ENCODE measurements around the gene ACP7.

Gene ACP7

DNA sequence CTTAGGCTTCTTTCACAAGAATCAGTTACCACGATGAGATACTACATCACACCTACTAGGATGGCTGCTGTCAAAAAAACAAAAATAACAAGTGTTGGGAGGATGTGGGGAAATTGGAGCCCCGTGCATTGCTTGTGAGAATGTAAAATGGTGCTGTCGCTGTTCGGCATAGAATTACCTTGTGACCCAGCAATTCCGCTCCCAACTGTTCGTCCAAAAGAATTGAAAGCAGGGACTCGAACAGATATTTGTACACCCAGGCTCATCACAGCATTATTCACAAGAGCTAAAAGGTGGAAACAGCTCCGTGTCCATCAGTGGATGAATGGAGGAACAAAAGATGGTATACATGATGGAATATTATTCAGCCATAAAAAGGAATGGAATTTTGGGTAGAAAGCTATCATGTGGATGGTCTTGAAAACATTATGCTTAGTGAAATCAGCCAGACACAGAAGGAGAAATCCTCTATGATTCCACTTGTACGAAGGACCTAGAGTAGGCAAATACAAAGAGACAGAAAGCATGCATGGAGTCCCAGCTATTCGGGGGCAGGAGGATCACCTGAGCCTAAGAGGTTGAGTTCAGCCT lies 64.9 kb downstream of the ACP7 start:
- no peak for DNase-seq (ENCODE audit: low spot score)

DNA sequence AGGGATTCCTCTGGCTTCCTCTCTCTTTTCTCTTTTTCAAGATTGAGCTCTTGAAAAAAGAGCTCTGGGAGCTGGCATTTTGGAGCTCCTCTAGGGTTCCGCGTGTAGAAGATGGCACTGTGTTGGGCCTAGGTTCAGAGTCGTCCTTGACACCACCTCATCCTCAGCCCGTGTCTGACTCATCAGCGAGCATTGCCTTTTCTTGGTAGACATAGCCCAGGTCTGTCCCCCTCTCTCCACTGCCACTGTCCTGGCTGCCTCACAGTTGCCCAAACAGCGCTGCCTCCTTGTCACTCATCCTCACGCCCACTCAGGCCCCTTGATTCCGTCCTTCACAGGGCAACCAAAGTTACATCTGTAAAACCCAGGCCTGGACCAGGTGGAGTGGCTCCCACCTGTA lies 66.1 kb downstream of the ACP7 start:
- no peak for DNase-seq (ENCODE audit: low spot score)

DNA sequence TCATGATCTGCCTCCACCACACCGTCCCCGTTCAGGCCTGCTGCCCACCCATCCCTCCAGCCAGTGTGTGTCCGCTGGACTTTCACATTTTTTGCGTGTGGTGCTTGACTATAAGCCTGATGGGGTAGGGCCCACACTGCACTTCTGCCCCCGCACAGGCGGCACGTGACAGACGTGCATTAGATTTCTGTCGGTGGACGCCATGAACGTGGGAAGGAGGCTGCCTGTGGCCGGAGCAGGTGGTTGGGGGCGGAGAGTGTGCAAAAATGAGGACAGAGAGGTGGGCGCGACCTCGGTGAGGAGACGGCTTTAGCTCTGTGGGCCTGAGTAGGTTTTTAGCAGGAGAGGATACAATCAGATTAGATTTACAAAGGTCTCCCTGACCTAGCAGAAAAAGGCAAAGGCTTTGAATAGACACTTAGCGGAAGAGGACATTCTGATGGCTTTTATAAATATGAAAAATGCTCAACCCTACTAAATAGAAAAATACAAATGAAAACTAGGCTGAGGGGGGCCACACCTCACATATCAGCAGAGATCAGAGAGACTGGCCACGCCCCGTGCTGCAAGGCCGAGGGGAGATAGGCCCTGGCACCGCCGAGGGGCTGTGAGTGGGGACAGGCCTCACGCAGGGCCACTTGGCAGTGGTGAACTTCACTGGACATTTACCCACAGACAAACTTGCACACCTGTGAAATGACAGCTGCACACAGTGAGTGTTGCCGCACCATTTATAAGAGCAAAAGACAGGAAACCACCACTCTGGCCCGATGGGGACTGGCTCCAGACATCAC lies 66.8 kb downstream of the ACP7 start:
- DNase-seq (ENCODE audit: low spot score) = no peak

DNA sequence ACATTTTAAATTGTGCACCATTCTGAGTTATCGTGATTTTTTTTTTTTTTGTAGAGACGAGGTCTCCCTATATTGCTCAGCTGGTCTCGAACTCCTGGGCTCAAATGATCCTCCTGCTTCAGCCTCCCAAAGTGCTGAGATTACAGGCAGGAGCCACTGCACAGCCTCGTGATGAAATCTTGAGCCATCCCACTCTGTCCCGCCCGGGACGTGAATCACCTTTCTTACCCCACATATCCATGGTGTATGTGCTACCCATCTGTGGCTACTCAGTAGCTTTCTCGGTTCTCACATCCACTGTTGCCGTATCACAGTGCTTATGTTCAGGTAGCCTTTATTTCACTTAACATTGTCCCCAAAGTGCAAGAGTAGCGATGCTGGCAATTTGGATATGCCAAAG lies 67.9 kb downstream of the ACP7 start:
- no peak for DNase-seq (ENCODE audit: low spot score)

DNA sequence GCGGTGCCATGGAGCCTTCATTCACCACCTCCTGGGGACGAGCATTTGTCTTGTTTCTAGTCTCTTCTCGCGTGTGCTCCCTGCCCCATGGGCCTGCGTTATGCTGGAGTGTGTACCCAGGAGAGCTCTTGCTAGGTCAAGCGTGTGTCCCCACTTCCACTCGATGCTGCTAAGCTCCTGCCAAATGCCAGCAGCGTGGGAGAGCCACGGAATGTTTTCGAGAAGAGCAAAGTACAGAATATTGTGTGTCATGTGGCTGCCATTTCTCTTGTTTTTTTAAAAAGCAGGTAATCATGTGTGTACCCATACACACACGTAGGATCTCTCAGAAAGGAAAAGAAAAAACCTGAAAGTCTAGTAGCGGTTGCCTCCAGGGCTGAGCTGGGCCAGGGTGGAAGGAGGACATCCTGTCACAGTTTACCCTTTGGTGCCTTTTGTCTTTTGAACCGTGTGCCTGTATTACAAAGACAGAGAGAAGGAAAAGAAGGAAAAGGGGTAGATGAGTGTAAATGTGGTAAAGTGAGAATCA lies 70.0 kb downstream of the ACP7 start:
- no peak for DNase-seq (ENCODE audit: low spot score)

DNA sequence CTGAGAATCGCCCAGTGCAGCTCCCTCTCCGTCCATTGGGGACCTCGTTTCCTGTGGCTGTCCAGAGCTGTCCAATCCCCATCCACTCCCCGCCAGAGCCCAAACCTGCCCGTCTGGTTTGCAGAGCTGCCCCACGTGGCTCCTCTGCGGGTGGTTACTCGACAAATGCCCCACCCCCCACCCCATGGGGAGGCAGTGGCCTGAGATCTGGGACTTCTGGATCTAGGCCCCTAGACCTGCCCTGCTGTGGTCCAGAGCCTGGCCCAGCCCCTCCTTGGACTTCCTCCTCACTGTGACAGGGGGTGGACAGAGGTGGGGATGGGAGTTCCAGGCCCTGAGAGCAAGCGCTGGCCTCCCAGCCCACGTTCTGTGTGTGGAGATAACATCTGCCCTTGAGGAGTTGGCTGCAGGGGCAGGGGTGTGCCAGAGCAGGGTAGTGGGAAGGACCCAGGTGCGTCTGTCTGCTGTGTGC lies 70.5 kb downstream of the ACP7 start:
- no peak for DNase-seq (ENCODE audit: low spot score)

DNA sequence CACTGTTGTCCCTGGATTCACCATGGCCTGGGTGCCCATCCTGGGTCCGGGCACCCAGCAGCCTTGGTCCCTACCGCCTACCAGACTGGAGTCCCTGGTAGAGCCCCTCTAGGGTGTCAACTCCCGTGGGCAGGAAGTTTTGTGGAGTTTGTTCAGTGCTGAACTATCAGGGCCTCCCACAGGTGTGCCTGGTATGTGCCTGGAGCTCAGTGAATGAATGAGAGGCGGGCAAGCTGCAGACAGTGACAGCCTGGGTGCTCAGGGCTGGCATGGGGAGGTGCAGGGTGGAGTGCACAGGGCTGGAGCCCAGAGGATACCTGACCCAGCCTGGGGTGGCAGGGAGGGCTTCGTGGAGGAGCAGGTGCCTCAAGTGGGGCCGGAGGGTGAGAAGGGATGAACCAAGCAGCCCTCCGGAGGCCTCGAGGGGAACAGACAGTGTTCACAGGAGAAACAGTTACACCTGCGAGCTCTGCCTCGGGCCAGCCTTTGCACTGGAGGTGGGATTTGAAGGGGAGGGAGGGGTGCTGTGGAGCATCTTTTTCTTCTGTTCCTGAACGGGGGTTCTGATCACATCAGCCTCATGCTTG lies 71.0 kb downstream of the ACP7 start:
- no peak for DNase-seq (ENCODE audit: low spot score)

DNA sequence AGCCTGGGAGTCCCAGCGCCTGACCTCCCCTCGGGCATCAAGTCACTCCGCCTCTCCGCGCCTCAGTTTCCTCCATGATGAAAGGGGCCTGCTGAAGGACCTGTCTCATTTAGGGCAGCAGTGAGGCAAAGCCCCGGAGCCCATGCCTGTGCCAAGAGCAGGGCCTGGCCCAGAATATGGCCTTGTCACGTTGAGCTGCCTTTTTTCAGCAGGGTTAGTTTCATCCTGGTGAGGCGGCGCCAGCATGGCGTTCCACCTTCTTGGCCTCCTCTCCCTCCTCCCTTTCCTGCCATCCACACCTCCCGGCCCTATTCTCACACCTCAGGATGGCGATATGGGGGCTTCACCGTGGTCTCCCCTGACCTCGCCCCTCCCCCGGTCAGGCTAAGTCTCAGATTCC lies 71.6 kb downstream of the ACP7 start:
- no peak for DNase-seq (ENCODE audit: low spot score)

DNA sequence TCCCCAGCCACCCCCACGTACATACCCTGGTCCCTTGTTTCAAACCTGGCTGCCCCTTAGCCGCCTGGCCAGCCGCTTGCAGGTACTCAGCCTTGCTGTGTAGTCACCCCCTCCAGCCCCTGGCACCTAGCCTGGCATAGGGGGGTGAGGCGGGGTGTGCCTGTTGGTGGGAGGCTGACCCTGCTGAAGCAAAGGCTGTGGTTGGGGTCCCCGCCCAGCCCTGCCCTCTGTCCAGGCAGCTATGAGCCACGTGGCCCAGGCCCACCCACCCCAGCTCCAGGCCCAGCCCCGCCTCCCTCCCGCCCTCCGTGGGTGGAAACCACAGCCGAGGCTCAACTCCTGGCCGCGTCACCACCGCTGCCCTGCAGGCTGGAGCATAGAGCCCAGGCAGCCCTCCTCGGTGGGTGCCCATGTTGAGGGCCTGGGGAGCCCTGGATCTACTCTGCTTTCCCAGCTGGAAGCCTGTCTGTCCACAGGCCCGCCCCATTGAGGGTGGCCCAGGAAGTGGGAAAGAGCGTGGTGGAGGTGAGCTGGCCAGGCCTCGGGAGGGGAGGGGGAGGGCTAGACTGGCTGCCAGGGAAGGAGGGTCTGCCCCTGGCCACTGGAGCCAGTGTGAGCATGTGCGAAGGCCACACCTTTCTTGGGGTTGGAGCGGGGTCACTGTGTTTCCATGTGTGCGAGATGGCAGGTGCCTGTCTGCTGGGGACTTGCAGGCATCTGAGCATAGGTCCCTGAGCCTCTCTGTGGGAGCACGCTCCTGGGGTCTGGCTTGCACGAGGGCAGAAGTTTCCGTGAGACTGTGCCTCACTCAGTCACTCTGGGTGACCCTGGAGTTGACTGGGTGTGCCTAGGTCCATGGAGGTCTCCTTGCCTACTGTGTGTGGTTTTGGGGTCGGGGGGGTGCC lies 72.4 kb downstream of the ACP7 start:
- DNase-seq (ENCODE audit: low spot score) = no peak

DNA sequence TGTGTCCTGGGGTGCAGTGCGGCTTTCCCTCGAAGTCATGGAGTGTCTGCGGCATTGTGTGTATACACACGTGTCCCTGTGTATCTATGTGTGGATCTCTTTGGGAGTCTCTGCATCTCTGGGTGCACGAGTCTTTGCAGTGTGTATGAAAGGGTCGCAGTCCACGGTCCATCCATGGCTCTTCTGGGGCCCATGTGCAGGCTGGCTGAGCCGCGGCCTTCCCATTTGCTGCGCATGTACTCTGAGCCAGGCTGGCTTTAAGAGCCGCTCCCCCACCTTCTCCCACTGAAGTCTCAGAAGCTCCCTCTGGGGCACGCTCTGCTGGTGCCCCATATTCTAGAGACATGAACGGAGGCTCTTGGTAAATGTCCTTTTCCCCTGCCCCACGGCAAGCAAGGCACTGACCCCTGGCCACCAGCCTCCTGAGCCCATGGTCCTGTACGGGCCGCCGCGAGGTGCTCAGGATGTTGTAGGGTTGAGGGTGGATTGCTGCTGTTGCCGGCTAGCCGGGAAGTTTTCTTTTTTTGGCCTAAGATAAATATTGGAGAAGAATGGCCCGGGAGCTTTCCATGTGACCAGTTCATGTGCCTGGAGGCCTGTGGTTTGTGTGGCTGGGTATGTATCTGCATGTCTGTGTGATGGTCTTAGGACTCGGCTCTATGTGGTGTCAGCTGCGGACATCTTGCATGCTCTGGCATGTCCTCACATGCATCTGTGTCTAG lies 73.3 kb downstream of the ACP7 start:
- no peak for DNase-seq (ENCODE audit: low spot score)

DNA sequence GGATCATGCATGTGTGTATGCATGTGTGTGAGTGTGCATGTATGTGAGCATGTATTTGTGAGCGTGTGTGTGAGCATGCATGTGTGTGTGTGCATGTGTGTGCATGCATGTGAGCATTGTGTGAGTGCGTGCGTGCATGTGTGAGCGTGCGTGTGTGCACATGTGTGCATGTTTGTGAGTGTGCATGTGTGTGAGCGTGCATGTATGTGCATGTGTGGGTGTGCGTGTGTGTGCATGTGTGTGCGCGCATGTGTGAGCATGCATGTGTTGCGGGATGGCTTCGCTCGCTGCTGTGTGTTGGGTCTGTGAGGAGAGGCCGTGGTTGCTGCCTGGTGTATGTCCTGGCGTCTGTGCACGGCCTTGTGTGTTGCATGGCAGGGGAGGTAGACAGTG lies 73.8 kb downstream of the ACP7 start:
- no peak for DNase-seq (ENCODE audit: low spot score)

DNA sequence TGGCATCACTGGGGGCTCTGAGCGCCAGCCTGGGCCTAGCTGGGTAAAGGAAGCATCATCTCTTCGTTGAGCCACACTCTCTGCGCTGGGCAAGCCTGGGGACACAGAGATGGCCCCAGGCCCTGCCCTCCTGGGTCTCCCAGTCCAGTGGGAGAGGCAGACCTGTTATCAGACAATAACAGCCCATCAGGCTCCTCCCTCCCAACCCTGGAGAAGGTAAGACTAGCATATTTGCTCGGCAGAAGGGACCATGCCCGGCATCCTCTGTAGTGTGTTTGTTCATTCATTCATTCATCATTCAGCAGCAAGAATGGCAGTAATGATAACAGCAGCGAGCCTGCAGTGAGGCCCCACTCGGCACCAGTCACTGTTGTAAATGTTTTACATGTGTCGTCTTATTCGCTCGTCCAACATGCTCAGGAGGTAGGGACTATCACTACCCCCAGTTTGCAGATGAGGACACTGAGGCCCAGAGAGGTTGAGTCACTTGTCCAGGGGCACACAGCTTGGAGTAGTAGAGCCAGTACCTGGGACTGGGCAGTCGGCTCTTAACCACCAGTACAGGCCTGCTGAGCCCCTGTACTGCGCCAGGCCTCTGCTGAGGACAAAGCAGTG lies 74.6 kb downstream of the ACP7 start:
- no peak for DNase-seq (ENCODE audit: low spot score)

DNA sequence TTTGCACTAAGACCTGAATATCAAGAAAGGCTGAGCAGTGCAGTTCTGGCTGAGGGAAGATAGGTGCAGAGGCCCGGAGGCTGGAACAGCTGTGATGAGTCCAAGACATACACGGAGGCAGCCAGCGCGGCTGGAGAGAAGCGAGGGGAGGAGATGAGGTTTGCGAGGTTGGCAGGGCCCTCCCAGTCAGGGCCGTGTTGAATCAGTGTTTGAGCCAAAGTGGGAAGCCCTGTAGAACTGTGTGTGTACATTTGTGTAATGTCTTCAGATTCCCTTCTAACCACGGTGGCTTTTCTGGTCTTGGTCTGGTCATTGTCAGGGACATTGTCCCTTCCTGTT lies 76.3 kb downstream of the ACP7 start:
- DNase-seq (ENCODE audit: low spot score) = no peak
